Panc1 (cell line): ENCODE data around the gene COMMD4. TPM values are rescaled to one million over a fixed set of nuclear protein-coding genes. Genes with fewer than 3 reads are reported as not detected.
"Not testable (repeated sequence)": the region's sequence is repeated elsewhere in the genome, so short reads cannot be mapped to it uniquely, and the experiment has no call there.

Source experiments
- ATAC-seq: fragments of 200-7000 bp; cut with Tn5 transposase; 2 replicates; pipeline ENCODE4 v1.9.1; 2020; ENCODE audit warnings: mild to moderate bottlenecking, moderate library complexity
- BruUV-seq: library from RNA; stranded (reverse); fragments of 400-500 nt; replicated peaks from 2 replicates; lab custom pipeline; 2021; lab: Mats Ljungman, UMichigan
- CTCF ChIA-PET: fragments of 300-600 bp; sonication (Branson Sonifier 250); formaldehyde crosslinking; loops from one replicate; lab custom pipeline; 2022; ENCODE audit warnings: antibody characterized with exemption; lab: Charles Lee
- POLR2A ChIA-PET: fragments of 300-600 bp; sonication (Branson Sonifier 250); formaldehyde crosslinking; loops from one replicate; lab custom pipeline; 2022; ENCODE audit warnings: antibody characterized with exemption; lab: Charles Lee
- DNase-seq: peaks from one replicate; pipeline ENCODE4 v3.0.0-alpha.2; 2010; ENCODE audit warnings: low read depth, low spot score
- H3K27ac ChIP-seq: 2 replicates; pipeline ENCODE4 v1.5.1; 2011; ENCODE audit warnings: mild to moderate bottlenecking, low read length, inconsistent platforms
- H3K27me3 ChIP-seq: fragments of 200-500 bp; sonication (Bioruptor generic); 2 replicates; pipeline ENCODE4 v1.6.0; 2014; ENCODE audit warnings: low read length, inconsistent platforms; ENCODE audit not compliant: control insufficient read depth, insufficient read depth
- H3K36me3 ChIP-seq: fragments of 200-500 bp; sonication (Bioruptor generic); 2 replicates; pipeline ENCODE4 v1.5.1; 2014; ENCODE audit warnings: inconsistent platforms, mild to moderate bottlenecking, low read length, moderate library complexity; ENCODE audit not compliant: control insufficient read depth, insufficient read depth
- H3K4me1 ChIP-seq: 2 replicates; pipeline ENCODE4 v1.5.1; 2011; ENCODE audit warnings: inconsistent platforms, mild to moderate bottlenecking, low read length, moderate library complexity; ENCODE audit not compliant: control insufficient read depth, insufficient read depth
- H3K4me3 ChIP-seq, 2 experiments: 2 replicates each; pipeline ENCODE4 v1.5.1; 2011 to 2012; ENCODE audit warnings: low read depth in 2 of 2, low read length in 2 of 2, mild to moderate bottlenecking in 2 of 2, inconsistent platforms in 1 of 2, moderate library complexity in 1 of 2
- H3K9me3 ChIP-seq: fragments of 200-500 bp; sonication (Bioruptor generic); 2 replicates; pipeline ENCODE4 v1.5.1; 2014; ENCODE audit warnings: low read depth, mild to moderate bottlenecking, inconsistent platforms, low read length, moderate library complexity; ENCODE audit not compliant: control insufficient read depth, insufficient read depth
- CTCF ChIP-seq: fragments of 450-650 bp; IDR thresholded peaks from 2 replicates; pipeline ENCODE4 v1.5.1; 2017; ENCODE audit warnings: mild to moderate bottlenecking
- POLR2AphosphoS5 ChIP-seq: IDR thresholded peaks from 2 replicates; pipeline ENCODE4 v1.6.1; 2012; ENCODE audit warnings: mild to moderate bottlenecking, low read depth, low read length, moderate library complexity
- REST ChIP-seq, 2 experiments: IDR thresholded peaks; 2 replicates each; pipeline ENCODE4 v1.6.1; 2011 to 2012; ENCODE audit warnings: low read depth in 2 of 2, control low read depth in 1 of 2, low read length in 1 of 2, mild to moderate bottlenecking in 1 of 2, moderate library complexity in 1 of 2; ENCODE audit not compliant: insufficient read depth in 1 of 2
- SIN3A ChIP-seq: IDR thresholded peaks from 2 replicates; pipeline ENCODE4 v1.6.1; 2012; ENCODE audit warnings: low read depth, mild to moderate bottlenecking, low read length, moderate library complexity, borderline replicate concordance; ENCODE audit not compliant: insufficient read depth
- TCF7L2 ChIP-seq: IDR thresholded peaks from 2 replicates; pipeline ENCODE4 v1.6.1; 2011; ENCODE audit warnings: mild to moderate bottlenecking, low read depth, low read length, inconsistent platforms
- in situ Hi-C: cut with HindIII; loops from 2 replicates; pipeline ENCODE4 v1.10.0; 2016; ENCODE audit warnings: low sequenced_read_pairs, low pct_unique_long_range_greater_than_20kb
- intact Hi-C: fragments of 100-400 bp; cut with micrococcal nuclease; formaldehyde crosslinking; loops from one replicate; pipeline ENCODE4 v1.10.0; 2022; ENCODE audit not compliant: unreplicated experiment
- total RNA-seq: library from RNA; stranded (reverse); gene quantifications from one replicate; pipeline ENCODE4 v1.2.1, GENCODE V29; 2021; ENCODE audit not compliant: unreplicated experiment

Gene COMMD4
- total RNA-seq, 1 experiment from 2014 or later: 250 TPM

GRCh38 chr15:75348562-75349350, 12.9 kb downstream of the COMMD4 start:
- DNase-seq (no peak), ATAC-seq (peak; percentile 49)
- BruUV-seq: no TSS peak
- Histone ChIP-seq H3K4me1 (no peaks in the 10 kb centered on the region), H3K27me3 (no peaks in the 10 kb centered on the region), H3K9me3 (no peaks in the 10 kb centered on the region), H3K4me3 (peak overlapping the region; percentile 52 to 67), H3K36me3 (no peaks in the 10 kb centered on the region), H3K27ac (no peak overlapping the region)
- CTCF ChIA-PET: interaction anchor here (0.5 kb wide), 1 partner anchor 265 kb away, joined by 4 read pairs; no protein-coding TSS in a partner anchor
- TF ChIP-seq REST (IDR thresholded peaks at IDR 0.05; ENCODE audit: insufficient read depth in 1 of 2, low read depth in 2 of 2, low read length in 1 of 2) (no peak), TCF7L2 (no peak), CTCF (no peak), POLR2AphosphoS5 (no peak)
- in situ Hi-C loops (no loop called here), intact Hi-C loops (no loop called here)
- POLR2A ChIA-PET: interaction anchor here (0.7 to 1.0 kb wide), 2 partner anchors 103 to 126 kb away, joined by 3 read pairs; partner anchors contain the start of gene SIN3A

- H3K4me3 ChIP-seq, H3K36me3 ChIP-seq, in situ Hi-C loops, H3K9me3 ChIP-seq, BruUV-seq, intact Hi-C loops, H3K27ac ChIP-seq, CTCF ChIA-PET, DNase-seq, H3K27me3 ChIP-seq, ATAC-seq, H3K4me1 ChIP-seq: not testable (repeated sequence)
- POLR2A ChIA-PET: interaction anchor here (0.7 to 1.0 kb wide), 2 partner anchors 102 to 125 kb away, joined by 3 read pairs; partner anchors contain the start of gene SIN3A
Observed at GRCh38 chr15:75349351-75349669, 13.4 kb downstream of the COMMD4 start.

GRCh38 chr15:75349851-75350588, 14.2 kb downstream of the COMMD4 start:
- TF ChIP-seq REST (IDR thresholded peaks at IDR 0.05; ENCODE audit: insufficient read depth in 1 of 2, low read depth in 2 of 2, low read length in 1 of 2): no peak
- no peak for TF ChIP-seq SIN3A
- TF ChIP-seq CTCF: no peak
- TF ChIP-seq POLR2AphosphoS5: no peak; the same call in 1 of the 2 replicates
- TF ChIP-seq TCF7L2: no peak
- Histone ChIP-seq H3K27ac (no peak overlapping the region), H3K4me3 (no peak overlapping the region), H3K9me3 (no peaks in the 10 kb centered on the region), H3K36me3 (no peaks in the 10 kb centered on the region), H3K27me3 (no peaks in the 10 kb centered on the region), H3K4me1 (no peaks in the 10 kb centered on the region)
- ChIA-PET CTCF (no interaction called here), POLR2A (interaction anchor here (0.7 kb wide), 1 partner anchor 124 kb away, joined by 3 read pairs; no protein-coding TSS in a partner anchor)
- BruUV-seq: no TSS peak
- DNase-seq (no peak), ATAC-seq (no peak)
- in situ Hi-C loops (no loop called here), intact Hi-C loops (no loop called here)
